CD4-positive, alpha-beta T cell treated with Interferon gamma for 1 hour (primary cell): ENCODE data around the gene ZIC5.
"Not testable (repeated sequence)": the region's sequence is repeated elsewhere in the genome, so short reads cannot be mapped to it uniquely, and the experiment has no call there.

Experiments used
- DNase-seq: peaks from one replicate; pipeline ENCODE4 v3.0.0-alpha.2; 2020

ZIC5 gene

GRCh38 chr13:99959127-99959539 lies 12.4 kb downstream of the ZIC5 start:
- no peak for DNase-seq

GRCh38 chr13:99958406-99959126 lies 13.0 kb downstream of the ZIC5 start:
- DNase-seq, result no peak

GRCh38 chr13:99956473-99957349 lies 14.9 kb downstream of the ZIC5 start:
- DNase-seq, result no peak

GRCh38 chr13:99955747-99956472 lies 15.7 kb downstream of the ZIC5 start:
- DNase-seq, result no peak

- no peak for DNase-seq
These were observed 16.3 kb downstream of the ZIC5 start for GRCh38 chr13:99955107-99955746.

- DNase-seq, result no peak
These were observed 18.3 kb downstream of the ZIC5 start for GRCh38 chr13:99953138-99953755.

- not testable (repeated sequence) for DNase-seq
These were observed 19.9 kb downstream of the ZIC5 start for GRCh38 chr13:99951666-99952065.

GRCh38 chr13:99949679-99950413 lies 21.7 kb downstream of the ZIC5 start:
- DNase-seq, result no peak

GRCh38 chr13:99948907-99949678 lies 22.5 kb downstream of the ZIC5 start:
- no peak for DNase-seq

- no peak for DNase-seq
These were observed 23.2 kb downstream of the ZIC5 start for GRCh38 chr13:99948411-99948810.

GRCh38 chr13:99947666-99948065 lies 23.9 kb downstream of the ZIC5 start:
- DNase-seq, result no peak

- DNase-seq, result not testable (repeated sequence)
These were observed 26.1 kb downstream of the ZIC5 start for GRCh38 chr13:99945515-99945914.

- DNase-seq, result no peak
These were observed 27.0 kb downstream of the ZIC5 start for GRCh38 chr13:99944606-99945005.

GRCh38 chr13:99944102-99944501 lies 27.5 kb downstream of the ZIC5 start:
- DNase-seq, result no peak

GRCh38 chr13:99941911-99942310 lies 29.7 kb downstream of the ZIC5 start:
- DNase-seq, result no peak

GRCh38 chr13:99941086-99941485 lies 30.5 kb downstream of the ZIC5 start:
- DNase-seq, result no peak

- no peak for DNase-seq
These were observed 32.9 kb downstream of the ZIC5 start for GRCh38 chr13:99938635-99939034.

- no peak for DNase-seq
These were observed 35.8 kb downstream of the ZIC5 start for GRCh38 chr13:99935772-99936171.

- no peak for DNase-seq
These were observed 38.7 kb downstream of the ZIC5 start for GRCh38 chr13:99932912-99933311.

- no peak for DNase-seq
These were observed 40.6 kb downstream of the ZIC5 start for GRCh38 chr13:99930925-99931324.

GRCh38 chr13:99929866-99930265 lies 41.7 kb downstream of the ZIC5 start:
- no peak for DNase-seq
